ENCODE results near the gene NOLC1.

DNA sequence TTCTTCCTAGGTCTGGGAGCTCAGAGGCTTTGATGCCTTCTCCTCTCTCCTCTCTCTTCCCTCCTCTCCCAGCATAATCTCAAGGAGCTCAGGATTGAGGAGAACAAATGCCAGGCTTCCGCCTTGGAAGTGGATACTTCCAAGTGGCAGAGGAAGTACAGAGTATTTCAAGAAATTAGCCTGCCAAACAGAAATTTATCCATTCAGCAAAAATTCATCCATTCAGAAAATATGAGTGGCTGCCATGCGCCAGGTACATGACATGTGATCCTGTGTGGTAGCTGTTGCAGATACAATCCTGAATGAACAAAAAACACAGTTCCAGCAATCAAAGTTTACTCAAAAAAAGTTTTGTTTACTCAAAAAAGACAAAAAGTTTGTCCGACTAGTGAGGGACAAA, 18.4 kb downstream of the NOLC1 start:
- TF ChIP-seq CTCF (IDR thresholded peaks at IDR 0.05), result no peak
- TF ChIP-seq POLR2A (IDR thresholded peaks at IDR 0.05), result no peak
- TF ChIP-seq POLR2AphosphoS5 (IDR thresholded peaks at IDR 0.05), result no peak

All from suprapubic skin (tissue), 4 donors.